OCI-LY7 (cell line): ENCODE measurements around the gene HRC. TPM values are rescaled to one million over a fixed set of nuclear protein-coding genes. Genes with fewer than 3 reads are reported as not detected.

Source experiments
- BruUV-seq: library from RNA; stranded (reverse); fragments of 400-500 nt; replicated peaks from 2 replicates; lab custom pipeline; 2021; lab: Mats Ljungman, UMichigan
- CTCF ChIA-PET: fragments of 300-600 bp; sonication (Branson Sonifier 250); formaldehyde crosslinking; loops from one replicate; lab custom pipeline; 2022; ENCODE audit warnings: antibody characterized with exemption; ENCODE audit not compliant: unreplicated experiment; lab: Charles Lee
- POLR2A ChIA-PET: fragments of 300-600 bp; sonication (Branson Sonifier 250); formaldehyde crosslinking; loops from one replicate; lab custom pipeline; 2022; ENCODE audit warnings: antibody characterized with exemption; lab: Charles Lee
- DNase-seq: peaks from one replicate; pipeline ENCODE4 v3.0.0-alpha.2; 2015; ENCODE audit warnings: low spot score
- H2AFZ ChIP-seq: fragments of 200-600 bp; sonication (generic), shearing (Covaris generic); 2 replicates; pipeline ENCODE4 v1.6.1; 2014; ENCODE audit warnings: mild to moderate bottlenecking, antibody characterized with exemption, low read length, moderate library complexity
- H3K27ac ChIP-seq: fragments of 200-600 bp; sonication (generic); 2 replicates; pipeline ENCODE4 v1.5.1; 2014; ENCODE audit warnings: mixed run types, low read depth, mild to moderate bottlenecking, moderate library complexity, low read length, inconsistent platforms; ENCODE audit not compliant: poor library complexity, severe bottlenecking
- H3K36me3 ChIP-seq: fragments of 200-600 bp; sonication (generic); 2 replicates; pipeline ENCODE4 v1.6.1; 2014; ENCODE audit warnings: mild to moderate bottlenecking, antibody characterized with exemption, low read length, moderate library complexity, mixed read lengths; ENCODE audit not compliant: insufficient read depth
- H3K4me1 ChIP-seq: fragments of 200-600 bp; sonication (generic); 2 replicates; pipeline ENCODE4 v1.5.1; 2014; ENCODE audit warnings: mild to moderate bottlenecking, low read length; ENCODE audit not compliant: insufficient read depth, poor library complexity, severe bottlenecking
- H3K4me2 ChIP-seq: fragments of 200-600 bp; sonication (generic); 2 replicates; pipeline ENCODE4 v1.6.1; 2014; ENCODE audit warnings: mild to moderate bottlenecking, low read length
- H3K4me3 ChIP-seq: fragments of 200-600 bp; sonication (generic); 2 replicates; pipeline ENCODE4 v1.5.1; 2014; ENCODE audit warnings: mild to moderate bottlenecking, low read depth, low read length; ENCODE audit not compliant: poor library complexity, severe bottlenecking
- H3K79me2 ChIP-seq: fragments of 200-600 bp; sonication (generic); 2 replicates; pipeline ENCODE4 v1.6.1; 2016; ENCODE audit warnings: low read depth, mild to moderate bottlenecking, low read length, moderate library complexity, mixed read lengths; ENCODE audit not compliant: insufficient read depth
- H3K9me2 ChIP-seq: fragments of 200-600 bp; sonication (generic); 2 replicates; pipeline ENCODE4 v1.6.1; 2016; ENCODE audit warnings: mild to moderate bottlenecking, low read length, mixed read lengths; ENCODE audit not compliant: insufficient read depth
- H3K9me3 ChIP-seq: fragments of 200-600 bp; sonication (generic); 2 replicates; pipeline ENCODE4 v1.6.1; 2014; ENCODE audit warnings: mild to moderate bottlenecking, mixed run types, low read length, mixed read lengths
- H4K20me1 ChIP-seq: fragments of 200-600 bp; sonication (generic); 2 replicates; pipeline ENCODE4 v1.6.1; 2014; ENCODE audit warnings: mild to moderate bottlenecking, antibody characterized with exemption, low read length, moderate library complexity, mixed read lengths; ENCODE audit not compliant: insufficient read depth
- EZH2phosphoT487 ChIP-seq: fragments of 200-600 bp; sonication (generic); IDR thresholded peaks from 2 replicates; pipeline ENCODE4 v1.6.1; 2018; ENCODE audit warnings: low read depth, borderline replicate concordance, mild to moderate bottlenecking, mixed run types, antibody characterized with exemption, low read length, moderate library complexity, mixed read lengths
- intact Hi-C: fragments of 100-400 bp; cut with micrococcal nuclease; formaldehyde crosslinking; loops from one replicate; pipeline ENCODE4 v1.10.0; 2022; ENCODE audit not compliant: unreplicated experiment
- total RNA-seq, 2 experiments: library from RNA; depleted of rRNA in 1 of 2; stranded (reverse); fragments of >200 nt in 1 of 2; shearing (Covaris generic) in 1 of 2; gene quantifications; 2 replicates each; pipeline ENCODE4 v1.2.3, GENCODE V29; 2014 to 2022
- TF ChIP-seq, protein P1 (sequence below): fragments of 200-600 bp; sonication (generic); conservative IDR thresholded peaks from 2 replicates; pipeline ENCODE4 v1.5.1; 2014; ENCODE audit warnings: mild to moderate bottlenecking, antibody characterized with exemption, low read length, moderate library complexity, mixed read lengths

Gene HRC
- total RNA-seq, 2 experiments from 2014 or later: not detected

- no peaks in the 10 kb centered on the region for H3K36me3 ChIP-seq
- TF ChIP-seq EZH2phosphoT487: no peak
- H3K9me2 ChIP-seq: no peaks in the 10 kb centered on the region
- no peak overlapping the region for H3K4me3 ChIP-seq
- no peak overlapping the region for H3K27ac ChIP-seq
- no peak overlapping the region for H3K4me2 ChIP-seq
- peaks cover 8% of the 10 kb centered on the region for H3K4me1 ChIP-seq
- ChIA-PET POLR2A (interaction anchor here (0.6 kb wide), 1 partner anchor 71 kb away, joined by 3 read pairs; no protein-coding TSS in a partner anchor), CTCF (no interaction called here)
- no peaks in the 10 kb centered on the region for H3K9me3 ChIP-seq
- no peak overlapping the region for H2AFZ ChIP-seq
- no peaks in the 10 kb centered on the region for H4K20me1 ChIP-seq
- intact Hi-C loops: no loop called here
- DNase-seq: no peak
- BruUV-seq: no TSS peak
- no peaks in the 10 kb centered on the region for H3K79me2 ChIP-seq
Measured at GRCh38 chr19:49140951-49141350, 14.2 kb downstream of the HRC start.

DNA sequence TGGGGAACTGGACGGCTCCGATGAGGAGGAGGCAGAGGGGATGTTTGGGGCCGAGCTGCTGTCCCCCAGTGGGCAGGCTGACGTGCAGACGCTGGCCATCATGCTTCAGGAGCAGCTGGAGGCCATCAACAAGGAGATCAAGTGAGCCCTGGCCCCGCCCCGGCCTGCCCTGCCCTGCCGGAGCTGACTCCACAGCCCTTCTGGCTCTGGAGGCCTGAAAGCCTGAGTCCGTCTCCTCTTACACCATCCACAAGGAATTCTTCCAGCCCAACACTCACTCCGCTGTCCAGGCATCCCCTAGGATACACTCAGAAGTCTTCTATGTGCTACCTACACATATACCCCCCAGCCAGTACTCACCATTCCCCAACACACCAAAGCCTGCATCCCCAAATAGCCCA is 18.4 kb downstream of the HRC start:
- no peak overlapping the region for H2AFZ ChIP-seq
- no peak for DNase-seq
- no peak for TF ChIP-seq EZH2phosphoT487
- TF ChIP-seq, protein P1, sequence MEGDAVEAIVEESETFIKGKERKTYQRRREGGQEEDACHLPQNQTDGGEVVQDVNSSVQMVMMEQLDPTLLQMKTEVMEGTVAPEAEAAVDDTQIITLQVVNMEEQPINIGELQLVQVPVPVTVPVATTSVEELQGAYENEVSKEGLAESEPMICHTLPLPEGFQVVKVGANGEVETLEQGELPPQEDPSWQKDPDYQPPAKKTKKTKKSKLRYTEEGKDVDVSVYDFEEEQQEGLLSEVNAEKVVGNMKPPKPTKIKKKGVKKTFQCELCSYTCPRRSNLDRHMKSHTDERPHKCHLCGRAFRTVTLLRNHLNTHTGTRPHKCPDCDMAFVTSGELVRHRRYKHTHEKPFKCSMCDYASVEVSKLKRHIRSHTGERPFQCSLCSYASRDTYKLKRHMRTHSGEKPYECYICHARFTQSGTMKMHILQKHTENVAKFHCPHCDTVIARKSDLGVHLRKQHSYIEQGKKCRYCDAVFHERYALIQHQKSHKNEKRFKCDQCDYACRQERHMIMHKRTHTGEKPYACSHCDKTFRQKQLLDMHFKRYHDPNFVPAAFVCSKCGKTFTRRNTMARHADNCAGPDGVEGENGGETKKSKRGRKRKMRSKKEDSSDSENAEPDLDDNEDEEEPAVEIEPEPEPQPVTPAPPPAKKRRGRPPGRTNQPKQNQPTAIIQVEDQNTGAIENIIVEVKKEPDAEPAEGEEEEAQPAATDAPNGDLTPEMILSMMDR: no peak
- no peak overlapping the region for H3K27ac ChIP-seq
- intact Hi-C loops: no loop called here
- peaks cover 6% of the 10 kb centered on the region; the same call in 1 of the 2 replicates for H3K36me3 ChIP-seq
- no peaks in the 10 kb centered on the region for H3K9me2 ChIP-seq
- no peak overlapping the region for H3K4me2 ChIP-seq
- ChIA-PET POLR2A (no interaction called here), CTCF (no interaction called here)
- H3K4me3 ChIP-seq: no peak overlapping the region
- no peaks in the 10 kb centered on the region for H3K4me1 ChIP-seq
- no peaks in the 10 kb centered on the region for H4K20me1 ChIP-seq
- no TSS peak for BruUV-seq
- H3K9me3 ChIP-seq: no peaks in the 10 kb centered on the region
- no peaks in the 10 kb centered on the region for H3K79me2 ChIP-seq

- Histone ChIP-seq H3K4me2 (no peak overlapping the region), H3K4me3 (no peak overlapping the region), H3K79me2 (no peaks in the 10 kb centered on the region), H3K27ac (no peak overlapping the region), H2AFZ (no peak overlapping the region), H3K9me2 (no peaks in the 10 kb centered on the region), H3K4me1 (no peaks in the 10 kb centered on the region), H4K20me1 (no peaks in the 10 kb centered on the region), H3K36me3 (peaks cover 6% of the 10 kb centered on the region; the same call in 1 of the 2 replicates), H3K9me3 (no peaks in the 10 kb centered on the region)
- CTCF ChIA-PET: no interaction called here
- DNase-seq: no peak
- intact Hi-C loops: no loop called here
- BruUV-seq: no TSS peak
- POLR2A ChIA-PET: no interaction called here
- TF ChIP-seq, protein P1: no peak
- TF ChIP-seq EZH2phosphoT487: no peak
Measured at GRCh38 chr19:49135686-49136085, 19.5 kb downstream of the HRC start.
